HepG2 (cell line): ENCODE results near the gene ACSF3. TPM values are rescaled to one million over a fixed set of nuclear protein-coding genes. Genes with fewer than 3 reads are reported as not detected.
"Not testable (repeated sequence)": the region's sequence is repeated elsewhere in the genome, so short reads cannot be mapped to it uniquely, and the experiment has no call there.

Experiments
- CHD2 ChIP-seq: IDR thresholded peaks from 2 replicates; pipeline ENCODE4 v1.6.1; 2011; ENCODE audit warnings: low read depth, low read length, improper control_type of control experiment
- KLF15 ChIP-seq: sonication (generic); formaldehyde crosslinking; IDR thresholded peaks from 2 replicates; pipeline ENCODE4 v1.8.1; 2023; ENCODE audit warnings: borderline replicate concordance, mild to moderate bottlenecking, inconsistent platforms, missing genetic modification reagents, mixed read lengths
- MED1 ChIP-seq: sonication (generic); formaldehyde crosslinking; IDR thresholded peaks from 2 replicates; pipeline ENCODE4 v1.4.0; 2020; ENCODE audit warnings: missing genetic modification reagents
- MXD4 ChIP-seq: IDR thresholded peaks from 2 replicates; pipeline ENCODE4 v1.6.1; 2016; ENCODE audit warnings: mild to moderate bottlenecking, missing biosample characterization, missing genetic modification reagents
- PRMT3 ChIP-seq: sonication (generic); formaldehyde crosslinking; IDR thresholded peaks from 2 replicates; pipeline ENCODE4 v1.8.1; 2022; ENCODE audit warnings: low read depth, mild to moderate bottlenecking, moderate library complexity, missing genetic modification reagents, borderline replicate concordance
- RXRA ChIP-seq: sonication (generic); formaldehyde crosslinking; IDR thresholded peaks from 2 replicates; pipeline ENCODE4 v1.5.1; 2020; ENCODE audit warnings: missing genetic modification reagents
- SIX1 ChIP-seq: sonication (generic); formaldehyde crosslinking; IDR thresholded peaks from 2 replicates; pipeline ENCODE4 v1.4.0; 2020; ENCODE audit warnings: missing genetic modification reagents, borderline replicate concordance
- SOX6 ChIP-seq, 2 experiments: fragments of 450-650 bp in 1 of 2; sonication (generic) in 1 of 2; formaldehyde crosslinking in 1 of 2; IDR thresholded peaks; 2 replicates each; pipeline versions ENCODE4 v1.4.0 to v1.6.1; 2017 to 2020; ENCODE audit warnings: antibody characterized with exemption in 1 of 2, mild to moderate bottlenecking in 1 of 2, missing genetic modification reagents in 1 of 2
- ZMYM4 ChIP-seq: sonication (generic); formaldehyde crosslinking; IDR thresholded peaks from 2 replicates; pipeline ENCODE4 v1.8.1; 2023; ENCODE audit warnings: mild to moderate bottlenecking, missing genetic modification reagents
- ZNF274 ChIP-seq: sonication (generic); formaldehyde crosslinking; IDR thresholded peaks from 2 replicates; pipeline ENCODE4 v1.5.1; 2020; ENCODE audit warnings: mild to moderate bottlenecking, missing genetic modification reagents
- ZNF431 ChIP-seq: sonication (generic); formaldehyde crosslinking; IDR thresholded peaks from 2 replicates; pipeline ENCODE4 v1.9.0; 2022; ENCODE audit warnings: missing genetic modification reagents, low read depth, mild to moderate bottlenecking, borderline replicate concordance
- ZNF557 ChIP-seq: sonication (generic); formaldehyde crosslinking; IDR thresholded peaks from 2 replicates; pipeline ENCODE4 v1.4.0; 2020; ENCODE audit warnings: missing genetic modification reagents
- ZNF558 ChIP-seq: sonication (generic); formaldehyde crosslinking; IDR thresholded peaks from 2 replicates; pipeline ENCODE4 v1.9.0; 2022; ENCODE audit warnings: mild to moderate bottlenecking, missing genetic modification reagents, borderline replicate concordance
- ZNF839 ChIP-seq: sonication (generic); formaldehyde crosslinking; IDR thresholded peaks from 2 replicates; pipeline ENCODE4 v1.4.0; 2020; ENCODE audit warnings: missing genetic modification reagents, mild to moderate bottlenecking, borderline replicate concordance
- ZSCAN12 ChIP-seq: sonication (generic); formaldehyde crosslinking; IDR thresholded peaks from 2 replicates; pipeline ENCODE4 v1.9.0; 2021; ENCODE audit warnings: mild to moderate bottlenecking, missing genetic modification reagents
- polyA plus RNA-seq, 8 experiments: library from polyadenylated mRNA; depleted of rRNA in 3 of 8; stranded (reverse) in 7 of 8; unstranded in 1 of 8; fragments of >200 nt; fragmentation: Illumina TruSeq in 4 of 8; extraction: Trizol in 4 of 8; gene quantifications; 2 replicates each; pipeline versions ENCODE4 v1.2.1 to v1.2.3, GENCODE V29; 2011 to 2016; ENCODE audit warnings: low read depth in 4 of 8, missing spikeins in 1 of 8, mixed read lengths in 1 of 8; ENCODE audit not compliant: insufficient read depth in 1 of 8
- total RNA-seq, 5 experiments: library from RNA; depleted of rRNA; stranded (reverse); fragments of >200 nt; fragmentation: Illumina TruSeq; extraction: Trizol; gene quantifications; 2 replicates each; pipeline ENCODE4 v1.2.3, GENCODE V29; 2016; ENCODE audit warnings: low read depth in 1 of 5
- TF ChIP-seq, protein P1 (sequence below): sonication (generic); formaldehyde crosslinking; IDR thresholded peaks from 2 replicates; pipeline ENCODE4 v1.4.0; 2020; ENCODE audit warnings: mild to moderate bottlenecking, missing genetic modification reagents, borderline replicate concordance
- TF ChIP-seq, protein P2 (sequence below): IDR thresholded peaks from 2 replicates; pipeline ENCODE4 v1.4.0; 2020; ENCODE audit warnings: mild to moderate bottlenecking, missing genetic modification reagents
- TF ChIP-seq, protein P3 (sequence below): sonication (generic); formaldehyde crosslinking; IDR thresholded peaks from 2 replicates; pipeline ENCODE4 v1.8.0; 2022; ENCODE audit warnings: missing genetic modification reagents, mild to moderate bottlenecking, inconsistent platforms, borderline replicate concordance

ACSF3 gene
- total and polyA plus RNA-seq, 2 of the 13 experiments (the other 11 are each of a cell fraction or from before 2014, with no cell fraction given) = 14.9 to 30.6 TPM

DNA sequence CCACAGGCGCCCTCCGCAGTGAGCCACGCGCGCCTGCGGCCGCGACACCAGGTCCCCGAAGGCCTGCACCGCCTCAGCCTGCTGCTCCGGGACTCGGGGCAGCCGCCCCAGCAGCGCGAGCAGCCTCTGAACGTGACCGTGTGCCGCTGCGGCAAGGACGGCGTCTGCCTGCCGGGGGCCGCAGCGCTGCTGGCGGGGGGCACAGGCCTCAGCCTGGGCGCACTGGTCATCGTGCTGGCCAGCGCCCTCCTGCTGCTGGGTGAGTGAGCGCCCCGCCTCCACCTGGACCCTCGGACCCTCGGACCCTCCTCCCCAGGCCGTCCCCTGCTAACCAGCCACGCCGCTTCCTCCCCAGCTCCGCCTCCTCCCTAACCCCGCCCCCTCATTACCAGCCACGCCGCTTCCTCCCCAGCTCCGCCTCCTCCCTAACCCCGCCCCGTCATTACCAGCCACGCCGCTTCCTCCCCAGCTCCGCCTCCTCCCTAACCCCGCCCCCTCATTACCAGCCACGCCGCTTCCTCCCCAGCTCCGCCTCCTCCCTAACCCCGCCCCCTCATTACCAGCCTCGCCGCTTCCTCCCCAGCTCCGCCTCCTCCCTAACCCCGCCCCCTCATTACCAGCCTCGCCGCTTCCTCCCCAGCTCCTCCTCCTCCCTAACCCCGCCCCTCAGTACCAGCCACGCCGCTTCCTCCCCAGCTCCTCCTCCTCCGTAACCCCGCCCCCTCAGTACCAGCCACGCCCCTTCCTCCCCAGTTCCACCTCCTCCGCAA, 98.7 kb downstream of the ACSF3 start (continued):
- TF ChIP-seq, protein P1, sequence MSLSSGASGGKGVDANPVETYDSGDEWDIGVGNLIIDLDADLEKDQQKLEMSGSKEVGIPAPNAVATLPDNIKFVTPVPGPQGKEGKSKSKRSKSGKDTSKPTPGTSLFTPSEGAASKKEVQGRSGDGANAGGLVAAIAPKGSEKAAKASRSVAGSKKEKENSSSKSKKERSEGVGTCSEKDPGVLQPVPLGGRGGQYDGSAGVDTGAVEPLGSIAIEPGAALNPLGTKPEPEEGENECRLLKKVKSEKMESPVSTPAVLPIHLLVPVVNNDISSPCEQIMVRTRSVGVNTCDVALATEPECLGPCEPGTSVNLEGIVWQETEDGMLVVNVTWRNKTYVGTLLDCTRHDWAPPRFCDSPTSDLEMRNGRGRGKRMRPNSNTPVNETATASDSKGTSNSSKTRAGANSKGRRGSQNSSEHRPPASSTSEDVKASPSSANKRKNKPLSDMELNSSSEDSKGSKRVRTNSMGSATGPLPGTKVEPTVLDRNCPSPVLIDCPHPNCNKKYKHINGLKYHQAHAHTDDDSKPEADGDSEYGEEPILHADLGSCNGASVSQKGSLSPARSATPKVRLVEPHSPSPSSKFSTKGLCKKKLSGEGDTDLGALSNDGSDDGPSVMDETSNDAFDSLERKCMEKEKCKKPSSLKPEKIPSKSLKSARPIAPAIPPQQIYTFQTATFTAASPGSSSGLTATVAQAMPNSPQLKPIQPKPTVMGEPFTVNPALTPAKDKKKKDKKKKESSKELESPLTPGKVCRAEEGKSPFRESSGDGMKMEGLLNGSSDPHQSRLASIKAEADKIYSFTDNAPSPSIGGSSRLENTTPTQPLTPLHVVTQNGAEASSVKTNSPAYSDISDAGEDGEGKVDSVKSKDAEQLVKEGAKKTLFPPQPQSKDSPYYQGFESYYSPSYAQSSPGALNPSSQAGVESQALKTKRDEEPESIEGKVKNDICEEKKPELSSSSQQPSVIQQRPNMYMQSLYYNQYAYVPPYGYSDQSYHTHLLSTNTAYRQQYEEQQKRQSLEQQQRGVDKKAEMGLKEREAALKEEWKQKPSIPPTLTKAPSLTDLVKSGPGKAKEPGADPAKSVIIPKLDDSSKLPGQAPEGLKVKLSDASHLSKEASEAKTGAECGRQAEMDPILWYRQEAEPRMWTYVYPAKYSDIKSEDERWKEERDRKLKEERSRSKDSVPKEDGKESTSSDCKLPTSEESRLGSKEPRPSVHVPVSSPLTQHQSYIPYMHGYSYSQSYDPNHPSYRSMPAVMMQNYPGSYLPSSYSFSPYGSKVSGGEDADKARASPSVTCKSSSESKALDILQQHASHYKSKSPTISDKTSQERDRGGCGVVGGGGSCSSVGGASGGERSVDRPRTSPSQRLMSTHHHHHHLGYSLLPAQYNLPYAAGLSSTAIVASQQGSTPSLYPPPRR = peak; percentile 57; the same call in 1 of the 2 replicates
- TF ChIP-seq PRMT3 (peak; percentile 54; the same call in 1 of the 2 replicates), ZMYM4 (CRISPR knock-in tag) (peak; percentile 77), ZSCAN12 (CRISPR knock-in tag) (0 out of 2 replicates have a peak, but pooled peaks have one; percentile 64), SOX6 (CRISPR knock-in tag; IDR thresholded peaks at IDR 0.05) (peak; percentile 33; the same call in 1 of the 2 replicates), ZNF839 (0 out of 2 replicates have a peak, but pooled peaks have one; percentile 38), ZNF431 (peak; percentile 98), SIX1 (CRISPR knock-in tag) (0 out of 2 replicates have a peak, but pooled peaks have one; percentile 17), KLF15 (CRISPR knock-in tag) (peak; percentile 84; the same call in 1 of the 2 replicates), ZNF274 (CRISPR knock-in tag) (peak; percentile 90), RXRA (CRISPR knock-in tag) (peak; percentile 70; the same call in 1 of the 2 replicates), ZNF558 (CRISPR knock-in tag) (peak; percentile 52; the same call in 1 of the 2 replicates), MED1 (peak; percentile 83), ZNF557 (CRISPR knock-in tag) (peak; percentile 80; the same call in 1 of the 2 replicates), MXD4 (CRISPR knock-in tag) (peak; percentile 81), CHD2 (peak; percentile 24; the same call in 1 of the 2 replicates)
- TF ChIP-seq SOX6 (IDR thresholded peaks at IDR 0.05) = not testable (repeated sequence)
- TF ChIP-seq, protein P2, sequence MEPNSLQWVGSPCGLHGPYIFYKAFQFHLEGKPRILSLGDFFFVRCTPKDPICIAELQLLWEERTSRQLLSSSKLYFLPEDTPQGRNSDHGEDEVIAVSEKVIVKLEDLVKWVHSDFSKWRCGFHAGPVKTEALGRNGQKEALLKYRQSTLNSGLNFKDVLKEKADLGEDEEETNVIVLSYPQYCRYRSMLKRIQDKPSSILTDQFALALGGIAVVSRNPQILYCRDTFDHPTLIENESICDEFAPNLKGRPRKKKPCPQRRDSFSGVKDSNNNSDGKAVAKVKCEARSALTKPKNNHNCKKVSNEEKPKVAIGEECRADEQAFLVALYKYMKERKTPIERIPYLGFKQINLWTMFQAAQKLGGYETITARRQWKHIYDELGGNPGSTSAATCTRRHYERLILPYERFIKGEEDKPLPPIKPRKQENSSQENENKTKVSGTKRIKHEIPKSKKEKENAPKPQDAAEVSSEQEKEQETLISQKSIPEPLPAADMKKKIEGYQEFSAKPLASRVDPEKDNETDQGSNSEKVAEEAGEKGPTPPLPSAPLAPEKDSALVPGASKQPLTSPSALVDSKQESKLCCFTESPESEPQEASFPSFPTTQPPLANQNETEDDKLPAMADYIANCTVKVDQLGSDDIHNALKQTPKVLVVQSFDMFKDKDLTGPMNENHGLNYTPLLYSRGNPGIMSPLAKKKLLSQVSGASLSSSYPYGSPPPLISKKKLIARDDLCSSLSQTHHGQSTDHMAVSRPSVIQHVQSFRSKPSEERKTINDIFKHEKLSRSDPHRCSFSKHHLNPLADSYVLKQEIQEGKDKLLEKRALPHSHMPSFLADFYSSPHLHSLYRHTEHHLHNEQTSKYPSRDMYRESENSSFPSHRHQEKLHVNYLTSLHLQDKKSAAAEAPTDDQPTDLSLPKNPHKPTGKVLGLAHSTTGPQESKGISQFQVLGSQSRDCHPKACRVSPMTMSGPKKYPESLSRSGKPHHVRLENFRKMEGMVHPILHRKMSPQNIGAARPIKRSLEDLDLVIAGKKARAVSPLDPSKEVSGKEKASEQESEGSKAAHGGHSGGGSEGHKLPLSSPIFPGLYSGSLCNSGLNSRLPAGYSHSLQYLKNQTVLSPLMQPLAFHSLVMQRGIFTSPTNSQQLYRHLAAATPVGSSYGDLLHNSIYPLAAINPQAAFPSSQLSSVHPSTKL (CRISPR knock-in tag) = peak; percentile 57
- TF ChIP-seq, protein P3, sequence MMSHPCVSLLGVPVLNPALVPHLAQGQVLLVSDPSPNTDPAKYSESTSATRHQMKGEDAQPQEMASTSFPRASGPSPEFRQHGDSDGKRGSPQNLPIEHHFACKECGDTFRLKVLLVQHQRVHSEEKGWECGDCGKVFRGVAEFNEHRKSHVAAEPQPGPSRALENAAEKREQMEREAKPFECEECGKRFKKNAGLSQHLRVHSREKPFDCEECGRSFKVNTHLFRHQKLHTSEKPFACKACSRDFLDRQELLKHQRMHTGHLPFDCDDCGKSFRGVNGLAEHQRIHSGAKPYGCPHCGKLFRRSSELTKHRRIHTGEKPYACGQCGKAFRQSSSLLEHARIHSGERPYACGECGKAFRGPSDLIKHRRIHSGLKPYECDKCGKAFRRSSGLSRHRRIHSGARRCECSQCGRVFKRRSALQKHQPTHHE (CRISPR knock-in tag) = peak; percentile 86
